Type B pancreatic cell (in vitro differentiated cells): ENCODE measurements around the gene CAMK1G. TPM values are rescaled to one million over a fixed set of nuclear protein-coding genes. Genes with fewer than 3 reads are reported as not detected.

Source experiments
- DNase-seq: peaks from one replicate; pipeline ENCODE4 v3.0.0; 2021; ENCODE audit warnings: mixed read lengths; ENCODE audit not compliant: unreplicated experiment; ENCODE audit errors: extremely low spot score
- H3K27ac Mint-ChIP-seq: 2 replicates; pipeline ENCODE4 v1.8.0; 2021; ENCODE audit warnings: mild to moderate bottlenecking, mixed read lengths
- H3K27me3 Mint-ChIP-seq: 2 replicates; pipeline ENCODE4 v1.8.0; 2021; ENCODE audit warnings: mixed read lengths
- H3K36me3 Mint-ChIP-seq: 2 replicates; pipeline ENCODE4 v1.8.0; 2021; ENCODE audit warnings: mixed read lengths
- H3K4me1 Mint-ChIP-seq: one replicate; pipeline ENCODE4 v1.8.0; 2021; ENCODE audit warnings: mixed read lengths; ENCODE audit not compliant: unreplicated experiment
- H3K4me3 Mint-ChIP-seq: 2 replicates; pipeline ENCODE4 v1.8.0; 2021; ENCODE audit warnings: mild to moderate bottlenecking, mixed read lengths
- H3K9me3 Mint-ChIP-seq: 2 replicates; pipeline ENCODE4 v1.8.0; 2021; ENCODE audit warnings: mixed read lengths
- CTCF ChIP-seq: fragments of 200-600 bp; sonication (generic); conservative IDR thresholded peaks from 2 replicates; pipeline ENCODE4 v1.5.0; 2021; ENCODE audit warnings: antibody characterized with exemption, mild to moderate bottlenecking
- total RNA-seq: library from RNA; stranded (reverse); gene quantifications from 2 replicates; pipeline ENCODE4 v1.2.1, GENCODE V29; 2021; ENCODE audit warnings: low replicate concordance

The CAMK1G gene
- total RNA-seq, 1 donor from 2014 or later: 9.4 TPM

GRCh38 chr1:209549443-209550205 is 33.9 kb upstream of the CAMK1G start:
- H3K4me3 Mint-ChIP-seq: peak overlapping the region; percentile 35
- peaks cover 21% of the 10 kb centered on the region for H3K27me3 Mint-ChIP-seq
- no peaks in the 10 kb centered on the region for H3K9me3 Mint-ChIP-seq
- H3K4me1 Mint-ChIP-seq: peaks cover 23% of the 10 kb centered on the region
- DNase-seq: no peak
- H3K36me3 Mint-ChIP-seq: no peaks in the 10 kb centered on the region
- H3K27ac Mint-ChIP-seq: no peak overlapping the region
- peak; percentile 75 for TF ChIP-seq CTCF

GRCh38 chr1:209550519-209550918 is 33.0 kb upstream of the CAMK1G start:
- H3K4me3 Mint-ChIP-seq: no peak overlapping the region
- no peaks in the 10 kb centered on the region for H3K9me3 Mint-ChIP-seq
- no peak overlapping the region for H3K27ac Mint-ChIP-seq
- DNase-seq: no peak
- no peak for TF ChIP-seq CTCF
- H3K4me1 Mint-ChIP-seq: peaks cover 23% of the 10 kb centered on the region
- peaks cover 21% of the 10 kb centered on the region for H3K27me3 Mint-ChIP-seq
- H3K36me3 Mint-ChIP-seq: no peaks in the 10 kb centered on the region

GRCh38 chr1:209552406-209553264 is 30.9 kb upstream of the CAMK1G start:
- Mint-ChIP-seq H3K36me3 (no peaks in the 10 kb centered on the region), H3K4me3 (no peak overlapping the region), H3K4me1 (peaks cover 21% of the 10 kb centered on the region), H3K27me3 (peaks cover 21% of the 10 kb centered on the region), H3K27ac (no peak overlapping the region), H3K9me3 (no peaks in the 10 kb centered on the region)
- no peak for DNase-seq
- TF ChIP-seq CTCF: no peak

- H3K36me3 Mint-ChIP-seq: no peaks in the 10 kb centered on the region
Observed at GRCh38 chr1:209554761-209555611, 28.5 kb upstream of the CAMK1G start.

More at GRCh38 chr1:209554761-209555611, 28.5 kb upstream of the CAMK1G start:
- peaks cover 12% of the 10 kb centered on the region for H3K27me3 Mint-ChIP-seq
- no peak overlapping the region for H3K4me3 Mint-ChIP-seq
- H3K27ac Mint-ChIP-seq: no peak overlapping the region
- no peak for DNase-seq
- H3K4me1 Mint-ChIP-seq: peaks cover 6% of the 10 kb centered on the region
- no peaks in the 10 kb centered on the region for H3K9me3 Mint-ChIP-seq
- TF ChIP-seq CTCF: no peak
